Heart left ventricle (tissue), 13 donors: ENCODE results near the gene LYPD1.

Experiments
- CTCF ChIP-seq, 12 donors: fragments of 200-600 bp; sonication (generic) in 4 of 12; IDR thresholded peaks; one replicate each; pipeline versions ENCODE4 v1.5.0 to v1.8.0; 2018 to 2022; ENCODE audit warnings: antibody characterized with exemption in 12 of 12, mild to moderate bottlenecking in 5 of 12
- POLR2A ChIP-seq, 2 donors: fragments of 450-650 bp; IDR thresholded peaks; one replicate each; pipeline ENCODE4 v1.6.1; 2017; ENCODE audit warnings: antibody characterized with exemption in 2 of 2, mild to moderate bottlenecking in 2 of 2, moderate library complexity in 2 of 2
- donor health status: ischemic (EF 13 %, LVEDD 7.1; RV severe dilation, severe dysfunction).
- donor health status: DM: no; HTN: yes; CAD: no.
- donor health status: DM: no; HTN: no; CAD: no.
- donor health status: ischemic (EF 25% LVEDD 6.9; RV normal size, moderate dysfunction).
- donor health status: ischemic (EF 25% LVEDD 5.7; RV mildly dilated, moderate dysfunction).
- donor health status: ischemic (EF 35%, LVEDD 5.7; RV mildly dilated, moderate dysfunction).
- donor health status: nonischemic (EF 11% LVEDD 7.7; RV severe dilation, severe dysfunction).
- donor health status: DM: yes; HTN: yes; CAD: no.
- donor health status: PGD.
- donor health status: ischemic (EF 29% LVEDD 5.4; RV normal size, mild dysfunction).
- donor health status: nonischemic (EF 23%, LVEDD 6.1; RV moderate dilation, normal function).

- TF ChIP-seq CTCF (IDR thresholded peaks at IDR 0.05) (no peak), POLR2A (IDR thresholded peaks at IDR 0.05) (no peak)
These were observed 29.9 kb downstream of the LYPD1 start for GRCh38 chr2:132640116-132640515.
